Measurements from ENCODE around the gene SLC10A1.

Gene SLC10A1

DNA sequence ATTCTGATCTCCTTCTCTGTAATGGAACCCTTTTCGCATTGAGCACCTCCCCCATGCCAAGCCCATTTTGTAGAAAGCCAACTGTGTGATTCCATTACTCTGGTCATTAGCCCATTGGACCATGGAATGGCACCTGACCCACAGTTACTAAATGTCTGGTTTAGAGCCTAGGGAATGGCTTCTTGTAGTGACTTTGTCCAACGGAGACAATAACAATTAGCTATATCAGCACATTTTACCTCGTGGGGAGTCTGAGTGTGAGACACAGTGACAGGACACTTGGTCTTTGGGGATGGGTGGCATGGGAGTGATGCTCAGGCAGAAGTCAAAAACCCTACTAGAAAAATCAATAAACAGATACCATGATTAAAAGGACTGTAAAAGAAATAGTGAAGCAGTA, 10.4 kb downstream of the SLC10A1 start:
- H3K4me3 ChIP-seq (ENCODE audit: control insufficient read depth, low read depth, low read length) = no peak overlapping the region
- TF ChIP-seq, protein P1, sequence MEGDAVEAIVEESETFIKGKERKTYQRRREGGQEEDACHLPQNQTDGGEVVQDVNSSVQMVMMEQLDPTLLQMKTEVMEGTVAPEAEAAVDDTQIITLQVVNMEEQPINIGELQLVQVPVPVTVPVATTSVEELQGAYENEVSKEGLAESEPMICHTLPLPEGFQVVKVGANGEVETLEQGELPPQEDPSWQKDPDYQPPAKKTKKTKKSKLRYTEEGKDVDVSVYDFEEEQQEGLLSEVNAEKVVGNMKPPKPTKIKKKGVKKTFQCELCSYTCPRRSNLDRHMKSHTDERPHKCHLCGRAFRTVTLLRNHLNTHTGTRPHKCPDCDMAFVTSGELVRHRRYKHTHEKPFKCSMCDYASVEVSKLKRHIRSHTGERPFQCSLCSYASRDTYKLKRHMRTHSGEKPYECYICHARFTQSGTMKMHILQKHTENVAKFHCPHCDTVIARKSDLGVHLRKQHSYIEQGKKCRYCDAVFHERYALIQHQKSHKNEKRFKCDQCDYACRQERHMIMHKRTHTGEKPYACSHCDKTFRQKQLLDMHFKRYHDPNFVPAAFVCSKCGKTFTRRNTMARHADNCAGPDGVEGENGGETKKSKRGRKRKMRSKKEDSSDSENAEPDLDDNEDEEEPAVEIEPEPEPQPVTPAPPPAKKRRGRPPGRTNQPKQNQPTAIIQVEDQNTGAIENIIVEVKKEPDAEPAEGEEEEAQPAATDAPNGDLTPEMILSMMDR (conservative IDR thresholded peaks at IDR 0.05; ENCODE audit: control insufficient read depth, insufficient read depth, low read depth, low read length) = no peak
- DNase-seq (ENCODE audit: low read depth) = no peak

DNA sequence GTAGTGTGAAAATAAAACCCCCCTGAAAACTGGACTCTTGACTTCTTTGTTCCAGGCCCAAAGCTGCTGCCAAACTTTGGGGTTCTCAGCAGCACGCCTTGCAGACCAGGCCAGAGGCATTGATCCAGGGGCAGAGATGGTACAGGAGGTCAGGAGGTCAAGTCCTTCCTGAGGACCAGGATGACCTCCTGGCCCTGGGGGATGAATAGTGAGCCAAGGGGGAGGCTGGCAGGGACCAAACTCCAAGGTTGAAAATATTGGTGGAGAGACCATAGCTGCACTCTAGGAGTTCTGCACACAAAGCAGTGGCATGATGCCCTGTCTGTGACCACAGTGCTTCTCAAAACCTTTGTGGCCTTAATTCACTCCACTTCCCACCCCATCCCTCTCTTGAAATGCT, 12.1 kb downstream of the SLC10A1 start:
- no peak for DNase-seq (ENCODE audit: low read depth)
- no peak overlapping the region for H3K4me3 ChIP-seq (ENCODE audit: control insufficient read depth, low read depth, low read length)
- TF ChIP-seq, protein P1 (conservative IDR thresholded peaks at IDR 0.05; ENCODE audit: control insufficient read depth, insufficient read depth, low read depth, low read length) = no peak

GRCh38 chr14:69780952-69781351, 16.1 kb downstream of the SLC10A1 start:
- no peak overlapping the region for H3K4me3 ChIP-seq (ENCODE audit: control insufficient read depth, low read depth, low read length)
- no peak for DNase-seq (ENCODE audit: low read depth)
- TF ChIP-seq, protein P1 (conservative IDR thresholded peaks at IDR 0.05; ENCODE audit: control insufficient read depth, insufficient read depth, low read depth, low read length) = no peak

GRCh38 chr14:69780092-69780491, 16.9 kb downstream of the SLC10A1 start:
- no peak for DNase-seq (ENCODE audit: low read depth)
- TF ChIP-seq, protein P1 (conservative IDR thresholded peaks at IDR 0.05; ENCODE audit: control insufficient read depth, insufficient read depth, low read depth, low read length) = no peak

GRCh38 chr14:69779088-69779487, 18.0 kb downstream of the SLC10A1 start:
- TF ChIP-seq, protein P1 (conservative IDR thresholded peaks at IDR 0.05; ENCODE audit: control insufficient read depth, insufficient read depth, low read depth, low read length) = no peak

More at GRCh38 chr14:69780092-69780491, 16.9 kb downstream of the SLC10A1 start:
- H3K4me3 ChIP-seq (ENCODE audit: control insufficient read depth, low read depth, low read length) = no peak overlapping the region

GRCh38 chr14:69776875-69777453, 20.1 kb downstream of the SLC10A1 start:
- H3K4me3 ChIP-seq (ENCODE audit: control insufficient read depth, low read depth, low read length) = no peak overlapping the region
- TF ChIP-seq, protein P1 (conservative IDR thresholded peaks at IDR 0.05; ENCODE audit: control insufficient read depth, insufficient read depth, low read depth, low read length) = no peak
- DNase-seq (ENCODE audit: low read depth) = no peak

More at GRCh38 chr14:69779088-69779487, 18.0 kb downstream of the SLC10A1 start:
- no peak for DNase-seq (ENCODE audit: low read depth)
- no peak overlapping the region for H3K4me3 ChIP-seq (ENCODE audit: control insufficient read depth, low read depth, low read length)

DNA sequence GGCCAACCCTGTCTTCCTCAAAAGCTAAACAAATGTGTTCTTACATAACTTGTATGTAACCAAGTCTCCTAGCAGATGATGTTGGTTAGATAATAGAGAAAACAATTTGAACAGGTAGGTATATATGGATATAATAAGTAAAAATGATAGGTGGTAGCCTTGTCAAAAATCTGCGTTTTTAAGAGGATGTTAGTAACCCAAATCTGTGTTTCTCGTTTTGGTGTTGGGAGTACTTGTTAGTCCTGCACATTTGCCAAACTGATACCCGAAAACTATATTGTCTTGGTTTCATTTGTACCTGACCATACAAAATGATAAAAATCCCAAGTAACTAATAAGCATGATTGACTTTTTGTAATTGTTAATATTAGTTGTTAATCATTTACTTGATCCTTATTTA, 22.0 kb downstream of the SLC10A1 start:
- TF ChIP-seq, protein P1 (conservative IDR thresholded peaks at IDR 0.05; ENCODE audit: control insufficient read depth, insufficient read depth, low read depth, low read length) = no peak
- DNase-seq (ENCODE audit: low read depth) = no peak
- H3K4me3 ChIP-seq (ENCODE audit: control insufficient read depth, low read depth, low read length) = no peak overlapping the region

Data from fibroblast of mammary gland (primary cell).